ENCODE results near the gene LRCH4.

GRCh38 chr7:100571829-100572116 lies 14.2 kb downstream of the LRCH4 start:
- TF ChIP-seq POLR2AphosphoS5 (IDR thresholded peaks at IDR 0.05): no peak
- TF ChIP-seq CTCF (IDR thresholded peaks at IDR 0.05): no peak

Data from transverse colon (tissue), 4 donors.